ENCODE data around the gene PPP6R3.
"Not testable (repeated sequence)": the region's sequence is repeated elsewhere in the genome, so short reads cannot be mapped to it uniquely, and the experiment has no call there.

Gene PPP6R3

DNA sequence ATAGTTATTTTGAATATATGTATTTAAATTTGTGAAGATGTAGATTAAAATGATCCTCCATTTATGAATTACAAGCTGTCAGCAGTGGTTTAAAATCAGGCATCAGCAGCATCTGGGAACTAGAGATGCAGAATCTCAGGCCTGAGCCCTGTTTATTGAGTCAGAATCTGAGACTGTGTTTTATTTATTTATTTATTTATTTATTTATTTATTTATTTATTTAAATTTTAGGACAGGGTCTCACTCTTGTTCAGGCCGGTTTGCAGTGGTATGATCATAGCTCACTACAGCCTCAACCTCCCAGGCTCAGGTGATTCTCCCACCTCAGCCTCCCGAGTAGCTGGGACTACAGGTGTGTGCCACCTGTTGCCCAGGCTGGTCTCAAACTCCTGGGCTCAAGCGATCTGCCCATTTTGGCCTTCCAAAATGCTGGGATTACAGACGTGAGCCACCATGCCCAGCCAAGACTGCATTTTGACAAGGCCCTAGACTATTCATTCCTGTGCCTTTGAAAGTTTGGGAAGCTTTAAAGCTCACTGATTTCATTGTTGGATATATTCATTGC is 70.7 kb downstream of the PPP6R3 start:
- no peak for DNase-seq

DNA sequence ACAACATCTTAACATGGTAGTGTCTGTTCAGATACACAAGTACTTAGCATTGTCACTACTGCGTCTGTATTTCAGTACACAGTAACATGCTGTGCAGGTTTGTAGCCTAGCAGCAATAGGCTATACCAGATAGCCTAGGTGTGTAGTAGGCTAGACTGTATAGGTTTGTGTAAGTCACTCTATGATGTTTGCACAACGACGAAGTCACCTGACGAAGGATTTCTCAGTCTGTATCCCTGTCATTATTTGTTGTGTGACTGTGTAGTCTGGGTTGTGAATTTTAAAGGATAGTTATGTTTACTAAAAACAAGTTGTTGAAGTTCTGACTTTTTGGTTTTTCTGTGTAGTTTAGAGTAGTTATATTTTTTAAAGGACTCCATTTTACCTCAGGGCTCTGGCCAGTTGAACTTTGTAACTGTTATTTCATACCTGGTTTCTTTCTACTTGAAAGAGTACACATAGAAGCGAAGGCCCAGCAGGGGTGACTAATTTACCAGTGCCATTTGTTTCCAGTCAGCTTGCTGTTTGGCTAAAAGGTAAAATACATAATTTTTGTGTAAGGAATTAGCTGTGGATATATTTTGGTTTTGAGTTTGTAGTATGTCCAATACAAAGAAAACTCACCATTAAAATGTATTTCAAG is 72.3 kb downstream of the PPP6R3 start:
- no peak for DNase-seq

DNA sequence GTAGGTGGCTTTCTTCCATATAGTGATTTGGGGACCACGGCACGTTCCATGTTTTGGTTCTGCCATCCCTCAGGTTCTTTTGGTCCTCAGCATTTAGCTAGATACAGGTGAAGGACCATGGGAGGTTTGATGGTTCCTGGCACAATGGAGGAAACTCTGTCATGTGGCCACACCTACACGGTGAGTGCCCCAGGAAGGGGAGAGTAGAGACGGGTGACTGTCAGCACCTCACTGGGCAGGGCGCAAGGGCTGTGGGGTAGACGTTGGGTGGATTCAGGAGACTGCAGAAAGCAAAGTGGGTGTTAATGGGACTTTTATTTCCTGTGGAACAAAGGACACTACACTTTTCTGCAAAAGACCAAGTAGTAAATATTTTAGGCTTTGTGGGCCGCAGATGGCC is 73.4 kb downstream of the PPP6R3 start:
- no peak for DNase-seq

DNA sequence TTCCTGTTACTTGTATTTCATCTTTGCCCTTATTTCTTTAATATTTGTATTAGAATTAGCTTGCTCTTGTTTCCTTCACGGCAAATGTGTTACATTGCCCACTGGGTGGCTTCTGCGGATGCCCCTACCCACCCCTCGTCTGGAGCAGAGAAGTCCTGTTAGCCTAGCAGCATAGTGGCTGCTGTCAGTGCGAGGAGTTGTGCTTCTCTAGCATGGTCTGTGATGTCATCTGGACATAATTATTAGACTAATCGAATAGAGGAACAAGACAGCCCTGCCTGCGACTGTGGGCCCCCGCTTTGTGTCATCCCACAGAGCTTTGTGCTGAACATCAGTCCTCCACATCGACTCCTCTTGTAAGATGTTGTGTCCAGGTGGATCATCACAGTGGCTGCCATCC is 74.5 kb downstream of the PPP6R3 start:
- no peak for DNase-seq

DNA sequence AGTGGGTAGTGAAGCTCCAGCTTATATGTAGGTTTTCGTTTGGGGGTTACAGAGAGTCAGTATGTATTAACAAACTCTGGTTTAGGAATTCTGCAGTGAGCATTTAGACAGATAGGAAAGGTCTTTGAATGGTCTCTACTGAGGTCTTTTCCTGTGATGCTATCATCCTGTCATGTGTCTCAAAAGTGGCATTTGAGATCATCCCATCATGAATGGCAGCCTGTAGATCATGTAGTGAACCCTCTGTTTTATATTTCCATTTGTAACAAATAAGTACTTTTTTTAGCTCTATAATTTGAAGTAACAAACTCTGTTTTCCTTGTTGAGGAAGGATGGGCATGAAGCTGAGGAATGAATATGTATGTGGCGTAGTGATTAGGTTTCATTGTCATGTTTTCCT is 76.2 kb downstream of the PPP6R3 start:
- DNase-seq, result no peak

DNA sequence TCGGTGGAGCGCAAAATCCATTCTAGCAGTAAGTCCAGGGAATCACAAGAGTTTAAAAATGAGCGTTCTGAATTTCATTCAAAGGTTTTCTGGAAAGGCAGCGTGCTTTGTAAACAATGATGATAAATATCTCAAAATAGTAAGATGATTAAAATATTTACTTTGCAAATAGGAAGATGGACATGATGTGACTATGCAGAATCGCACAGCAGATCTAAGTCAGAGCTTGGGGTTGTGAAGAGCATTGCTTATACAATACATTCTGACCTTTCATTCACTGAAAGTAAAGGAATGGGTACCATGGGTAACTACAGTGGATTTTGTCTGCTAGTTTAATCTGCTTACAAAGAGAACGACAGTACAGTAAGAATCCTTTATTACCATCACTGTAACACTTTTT is 77.5 kb downstream of the PPP6R3 start:
- no peak for DNase-seq

DNA sequence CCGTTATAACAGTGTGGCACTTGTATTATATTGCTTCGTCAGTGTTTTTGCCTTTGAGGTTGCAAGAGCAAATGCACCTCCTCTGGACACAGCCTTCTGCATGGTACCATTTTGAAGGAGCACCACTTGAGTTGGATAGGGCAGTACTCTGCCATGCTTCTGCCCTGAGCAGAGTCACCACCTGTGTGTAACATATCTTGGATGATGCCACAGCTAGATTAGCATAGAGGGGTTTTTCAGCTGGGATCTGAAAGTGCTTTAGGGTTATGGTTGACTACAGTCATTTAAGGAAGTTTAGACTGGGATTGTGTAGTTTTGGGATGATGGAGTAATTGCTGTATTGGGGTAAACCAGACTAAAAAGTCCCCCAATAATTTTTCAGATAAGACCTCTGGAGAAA is 78.8 kb downstream of the PPP6R3 start:
- DNase-seq, result no peak

DNA sequence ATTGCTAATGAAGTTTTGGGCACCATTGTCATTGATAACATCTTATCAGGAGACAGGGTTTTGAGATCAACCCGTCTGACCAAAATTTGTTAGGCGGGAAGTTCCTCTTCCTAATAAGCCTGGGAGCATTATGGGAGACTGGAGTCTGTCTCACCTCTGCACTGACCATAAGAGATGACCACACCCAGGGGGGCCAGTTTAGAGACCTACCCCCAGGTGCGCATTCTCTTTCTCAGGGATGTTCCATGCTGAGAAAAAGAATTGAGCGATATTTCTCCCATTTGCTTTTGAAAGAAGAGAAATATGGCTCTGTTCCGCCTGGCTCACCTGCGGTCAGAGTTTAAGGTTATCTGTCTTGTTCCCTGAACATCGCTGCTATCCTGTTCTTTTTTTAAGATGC is 80.0 kb downstream of the PPP6R3 start:
- DNase-seq, result not testable (repeated sequence)

DNA sequence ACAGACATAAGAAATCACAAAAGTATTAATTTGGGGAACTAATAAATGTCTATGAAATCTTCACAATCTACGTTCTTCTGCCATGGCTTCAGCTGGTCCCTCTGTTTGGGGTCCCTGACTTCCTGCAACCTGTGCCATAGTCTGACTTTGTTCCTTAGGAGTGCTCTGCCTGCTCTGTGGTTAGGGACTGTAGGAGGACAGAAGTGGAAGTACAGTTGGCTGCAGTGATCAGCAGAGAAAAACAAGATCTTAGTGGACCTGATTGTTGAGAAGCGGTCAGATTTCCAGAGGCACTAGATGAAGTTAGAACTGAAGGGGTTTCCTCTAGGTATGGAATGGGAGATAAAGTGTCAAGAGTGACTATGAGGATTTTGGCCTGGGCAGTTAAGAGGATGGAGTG is 80.6 kb downstream of the PPP6R3 start:
- no peak for DNase-seq

DNA sequence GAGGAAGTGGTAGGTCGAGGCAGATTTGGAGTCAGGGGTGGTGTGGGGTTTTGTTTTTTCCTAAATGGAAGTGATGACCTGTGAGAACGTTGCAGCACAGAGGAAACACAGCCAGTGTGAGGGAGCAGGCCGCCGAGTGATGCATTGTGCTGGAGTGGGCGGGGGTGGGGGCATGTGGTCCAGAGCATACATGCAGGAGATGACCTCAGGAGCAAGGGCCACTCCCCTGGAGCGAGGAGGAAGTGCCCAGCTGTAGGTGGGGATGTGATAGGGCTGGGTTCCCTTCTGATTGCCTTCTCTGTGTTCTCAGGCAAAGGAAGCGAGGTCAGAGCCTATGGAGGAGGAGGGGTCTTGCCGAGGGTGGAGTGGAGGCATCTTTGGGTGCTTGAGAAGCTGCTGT is 81.4 kb downstream of the PPP6R3 start:
- DNase-seq, result no peak

DNA sequence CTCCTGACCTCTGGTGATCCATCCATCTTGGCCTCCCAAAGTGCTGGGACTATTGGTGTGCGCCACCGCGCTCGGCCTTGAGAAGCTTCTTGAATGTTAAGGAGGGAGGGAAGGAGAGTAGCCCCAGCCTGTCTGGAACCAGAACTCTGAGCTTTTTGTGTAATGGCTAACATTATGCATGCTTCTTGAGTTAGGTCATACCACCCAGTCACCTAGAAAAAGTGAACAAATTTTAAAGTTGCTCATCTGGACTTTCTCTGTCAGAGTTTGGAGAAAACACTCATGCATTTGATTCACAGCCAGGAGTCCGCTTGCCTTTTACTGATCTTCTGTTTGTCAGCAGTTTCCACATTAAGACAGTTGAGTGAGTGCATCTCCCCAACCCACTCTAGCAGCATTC is 82.1 kb downstream of the PPP6R3 start:
- no peak for DNase-seq

DNA sequence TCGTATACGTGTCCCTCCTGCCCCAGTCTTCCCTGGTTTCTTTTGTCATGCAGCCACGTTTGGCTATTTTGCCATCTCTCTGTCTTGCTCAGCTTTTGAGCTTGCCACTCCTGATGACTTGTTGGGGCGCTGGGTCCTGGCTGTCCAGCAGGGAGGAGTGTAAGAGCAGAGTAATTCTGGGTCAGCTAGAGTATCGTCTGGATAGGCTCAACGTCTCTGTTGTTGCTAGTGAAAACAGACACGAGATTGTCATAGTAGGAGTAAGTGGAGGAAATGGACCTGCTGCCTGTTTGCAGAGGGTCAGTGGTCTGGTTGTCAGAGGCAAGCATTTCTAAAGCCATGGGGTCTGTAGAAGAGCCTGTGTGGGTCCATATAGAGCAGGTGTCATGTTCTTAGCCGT is 83.0 kb downstream of the PPP6R3 start:
- DNase-seq, result no peak

DNA sequence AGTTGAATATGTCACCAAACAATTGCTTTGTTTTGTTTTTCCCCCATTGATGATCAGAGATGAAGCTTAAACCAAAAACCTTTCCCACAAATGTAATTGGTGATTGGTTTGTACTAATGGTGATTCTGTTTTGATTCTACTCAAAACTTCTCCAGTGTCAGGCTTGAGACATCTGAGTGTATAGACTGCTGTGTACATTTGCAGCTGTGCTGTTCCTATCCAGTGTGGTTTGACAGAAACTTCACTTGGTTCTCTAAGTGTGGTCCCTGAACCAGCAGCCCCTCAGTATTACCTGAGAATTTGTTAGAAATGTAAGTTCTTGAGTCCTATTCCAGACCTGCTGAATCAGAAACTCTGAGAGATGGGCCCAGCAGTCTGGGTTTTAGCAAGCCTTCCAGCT is 84.8 kb downstream of the PPP6R3 start:
- no peak for DNase-seq

DNA sequence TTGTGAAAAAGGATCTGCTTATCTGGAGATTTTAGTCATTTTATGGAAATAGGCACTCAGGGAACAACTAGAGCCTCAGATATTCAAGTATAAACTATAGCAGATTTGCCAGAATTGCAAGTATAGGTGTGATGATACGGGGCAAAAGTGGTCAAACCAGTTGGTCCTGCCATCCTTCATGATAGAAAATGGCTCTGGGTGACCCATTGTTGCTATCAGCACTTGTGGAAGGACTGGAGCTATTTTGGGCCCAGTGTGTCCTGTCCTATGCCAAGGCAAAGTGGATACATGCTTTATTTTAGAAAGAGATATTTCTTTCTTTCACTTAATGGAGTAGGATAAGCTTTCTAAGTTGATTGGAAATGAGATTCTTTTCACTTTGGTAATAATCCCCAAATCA is 85.2 kb downstream of the PPP6R3 start:
- DNase-seq, result no peak

DNA sequence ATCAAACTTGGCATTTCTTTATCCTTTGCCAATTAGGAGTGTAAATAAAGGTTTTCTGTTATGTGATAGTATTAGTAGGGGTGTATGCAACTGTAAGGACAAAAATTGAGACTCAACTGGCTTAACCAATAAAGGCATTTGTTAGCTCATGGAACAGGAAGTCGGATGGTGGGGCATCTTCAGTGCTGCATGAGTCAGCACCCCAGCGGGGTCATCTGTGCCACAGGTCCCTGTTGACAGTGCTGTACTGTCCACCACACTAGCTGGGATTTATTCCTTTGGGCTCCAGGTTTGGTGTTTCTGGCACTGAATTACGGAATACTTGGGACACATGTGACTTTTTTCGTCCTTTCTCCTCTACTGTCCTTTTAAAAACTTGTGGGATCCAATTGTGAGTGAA is 86.0 kb downstream of the PPP6R3 start:
- DNase-seq, result no peak

DNA sequence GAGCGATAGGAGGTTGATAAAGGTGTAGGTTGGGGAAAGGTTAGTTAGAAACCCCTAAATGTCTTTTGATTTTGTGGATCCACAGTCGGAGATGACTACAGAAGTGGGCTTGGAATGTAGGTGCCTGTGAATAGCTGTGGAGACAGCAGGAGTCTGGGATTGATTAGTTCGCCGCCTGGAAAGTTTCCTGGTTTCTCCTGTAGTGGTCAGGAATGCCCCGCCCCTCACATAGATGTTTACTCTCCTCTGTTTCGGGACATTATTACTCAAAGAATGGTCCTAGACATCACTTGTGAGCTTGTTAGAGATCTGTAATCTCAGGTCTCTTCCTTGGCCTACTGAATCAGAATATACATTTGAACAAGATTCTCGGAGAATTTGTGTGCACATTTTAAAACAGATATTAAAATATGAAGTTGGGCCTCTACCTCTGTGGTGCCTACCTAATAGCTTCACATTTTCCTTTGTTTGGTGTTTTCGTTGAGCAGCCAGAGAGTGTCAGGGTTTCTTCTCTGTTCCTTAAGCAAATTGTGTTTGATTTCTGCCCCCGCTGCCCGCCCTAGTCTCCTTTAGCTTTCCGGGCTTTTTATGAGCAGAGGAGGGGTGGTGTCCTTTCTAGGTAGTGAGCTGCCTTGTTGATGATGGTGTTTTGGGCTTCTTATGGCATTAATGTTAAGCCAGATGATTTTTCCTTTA is 89.4 kb downstream of the PPP6R3 start:
- no peak for DNase-seq

DNA sequence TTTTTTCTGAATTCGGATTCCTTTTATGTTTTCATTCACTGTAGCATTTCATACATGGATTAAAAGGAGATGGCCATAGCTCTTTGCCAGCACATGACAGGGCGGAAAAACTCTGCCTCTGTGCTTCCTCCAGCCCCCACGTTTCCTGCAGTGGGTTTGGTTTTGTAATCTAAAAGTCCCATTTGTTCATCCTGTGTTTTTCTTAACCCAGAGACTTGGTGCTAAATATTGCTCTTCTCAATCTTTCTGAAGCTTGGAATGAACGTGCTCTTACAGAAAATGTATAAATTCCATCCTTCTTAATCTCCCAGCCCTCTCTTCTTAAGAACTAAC is 89.9 kb downstream of the PPP6R3 start:
- peak; percentile 28 for DNase-seq

DNA sequence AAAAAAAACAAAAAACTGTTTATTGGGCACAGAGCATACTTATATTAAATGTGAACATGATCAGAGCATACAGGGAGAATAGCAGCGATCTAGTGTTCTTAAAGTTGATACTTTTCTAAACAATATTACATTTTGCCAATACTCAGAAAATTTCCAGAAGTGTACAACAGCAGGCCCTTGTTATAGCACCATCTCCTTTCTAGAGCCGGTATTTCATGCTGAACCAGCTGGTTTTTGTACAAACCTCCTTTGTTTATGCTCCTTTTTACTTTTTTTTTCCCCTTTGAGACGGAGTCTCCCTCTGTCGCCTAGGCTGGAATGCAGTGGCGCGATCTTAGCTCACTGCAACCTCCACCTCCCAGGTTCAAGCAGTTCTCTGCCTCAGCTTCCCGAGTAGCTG is 90.7 kb downstream of the PPP6R3 start:
- no peak for DNase-seq

DNA sequence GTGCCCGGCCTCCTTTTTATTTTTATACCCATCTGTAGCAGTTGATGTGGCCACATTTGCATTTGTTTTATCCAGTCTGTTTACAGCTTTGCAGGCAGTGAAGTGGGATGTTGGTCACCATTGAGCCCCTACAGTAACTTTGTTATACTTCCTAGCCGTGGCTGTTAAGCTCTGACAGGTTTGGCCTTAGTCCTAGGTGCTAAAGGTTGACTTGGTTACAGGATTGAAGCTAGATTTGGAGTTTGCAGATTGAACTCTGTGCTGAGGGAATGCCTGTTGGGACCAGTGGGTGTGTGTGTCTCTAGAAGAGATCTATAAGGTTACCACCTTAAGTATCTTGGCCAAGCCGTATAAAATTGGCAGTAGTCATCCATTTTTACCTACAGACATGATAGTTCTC is 91.2 kb downstream of the PPP6R3 start:
- DNase-seq, result no peak

DNA sequence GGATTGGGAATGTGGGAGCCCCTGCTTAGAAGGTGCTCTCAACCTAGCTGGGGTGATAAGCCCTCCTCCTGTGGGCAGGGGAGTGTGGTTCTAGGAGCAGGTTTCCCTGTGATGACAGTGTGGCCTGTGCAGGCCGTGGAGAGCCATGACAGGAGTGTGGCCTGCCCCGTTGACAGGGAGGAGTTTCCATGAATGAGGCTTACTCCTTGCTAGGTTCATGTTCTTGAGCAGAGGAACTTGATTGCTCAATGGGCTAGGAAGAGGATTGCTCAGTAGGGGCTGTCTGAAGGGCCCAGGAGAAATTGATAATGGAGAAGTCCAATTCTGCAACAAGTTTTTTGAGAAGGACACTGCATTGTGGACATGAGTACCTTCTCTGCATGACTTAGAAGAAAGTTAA is 92.0 kb downstream of the PPP6R3 start:
- DNase-seq, result no peak

DNA sequence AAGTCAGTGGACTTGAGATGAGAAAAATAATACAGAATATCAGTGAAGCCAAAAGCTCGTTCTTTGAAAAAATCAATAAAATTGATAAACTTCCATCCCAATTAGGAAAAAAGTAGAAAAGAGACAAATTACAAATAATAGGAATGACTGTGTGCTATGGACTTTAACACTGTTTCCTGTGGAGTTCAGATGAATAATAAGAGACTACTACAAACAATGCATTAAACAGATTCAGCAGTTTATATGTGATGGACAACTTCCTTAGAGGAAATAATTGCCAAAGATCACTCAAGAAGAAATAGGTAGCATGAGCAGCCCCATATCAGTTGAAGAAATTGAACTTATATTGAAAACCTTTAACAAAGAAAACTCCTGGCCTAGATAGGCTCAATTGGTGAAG is 99.7 kb downstream of the PPP6R3 start:
- no peak for DNase-seq

DNA sequence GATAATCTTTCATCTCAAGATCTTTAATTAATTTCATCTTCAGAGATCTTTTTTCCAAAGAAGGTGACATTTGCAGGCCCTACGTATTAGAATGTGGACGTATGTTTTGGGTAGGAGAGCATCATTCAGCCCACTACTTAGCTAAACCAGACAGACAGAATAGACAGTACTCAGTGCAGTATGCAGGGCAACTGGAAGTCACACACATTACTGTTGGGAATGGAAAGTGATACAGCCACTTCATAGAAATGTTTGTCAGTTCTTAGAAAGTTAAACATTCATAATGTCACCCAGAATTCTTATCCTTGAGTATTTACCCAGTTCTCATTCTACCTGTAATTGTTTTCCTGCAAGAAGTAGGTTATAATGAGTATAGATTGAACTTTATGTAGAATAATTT is 102.9 kb downstream of the PPP6R3 start:
- DNase-seq, result no peak

DNA sequence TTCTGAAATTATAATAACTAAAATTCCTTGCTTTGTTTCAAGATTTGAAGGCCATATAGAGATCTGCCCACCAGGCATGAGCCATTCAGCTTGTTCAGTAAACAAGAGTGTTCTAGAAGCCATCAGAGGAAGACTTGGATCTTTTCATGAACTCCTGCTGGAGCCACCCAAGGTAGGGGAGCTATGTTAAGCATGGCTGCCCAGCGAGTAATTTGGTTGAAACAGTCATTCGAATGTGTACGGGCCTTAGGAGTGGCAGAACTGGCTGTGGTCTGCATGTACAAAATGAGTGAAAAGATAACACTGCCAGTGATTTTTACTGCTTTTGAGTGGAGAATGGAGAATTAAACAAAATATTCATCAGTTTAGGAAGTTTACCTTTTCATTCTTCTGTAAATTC is 103.7 kb downstream of the PPP6R3 start:
- no peak for DNase-seq

DNA sequence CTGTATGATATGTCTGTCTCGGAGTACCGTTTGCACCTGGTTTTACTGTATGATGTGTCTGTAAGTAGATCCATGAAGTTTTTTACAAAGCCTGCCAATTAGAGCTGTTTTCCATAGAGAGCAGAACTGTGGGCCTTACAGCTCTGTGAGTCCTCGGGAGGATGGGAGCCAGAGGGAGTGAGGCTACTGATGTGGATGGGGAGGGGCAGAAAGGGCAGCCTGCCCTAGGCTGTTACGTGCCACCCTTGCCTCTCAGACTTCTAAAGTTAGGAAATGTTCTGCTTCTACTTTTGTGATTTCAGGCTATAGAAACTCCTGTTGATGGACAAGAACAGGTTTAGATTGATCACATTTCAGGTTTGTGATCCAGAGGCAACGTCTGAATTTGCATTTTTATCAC is 105.2 kb downstream of the PPP6R3 start:
- DNase-seq, result no peak

DNA sequence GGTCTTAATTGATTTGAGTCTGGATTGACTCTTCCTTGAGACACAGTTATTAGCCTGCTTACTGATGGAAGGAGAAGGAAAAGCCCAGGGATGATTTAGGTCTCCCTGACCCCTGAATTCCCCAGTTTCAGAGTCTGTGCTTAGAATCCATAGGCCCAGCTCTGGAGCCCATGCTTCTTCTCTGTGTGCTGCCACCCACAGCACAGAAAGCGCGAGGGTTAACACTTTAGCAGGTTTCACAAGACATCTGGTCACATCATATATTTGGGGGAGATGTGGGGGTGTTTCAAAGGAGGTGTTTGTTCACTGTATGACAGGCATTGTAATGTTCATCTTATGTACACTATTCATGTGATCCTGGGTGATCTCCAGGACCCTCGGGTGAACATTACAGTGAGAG is 107.0 kb downstream of the PPP6R3 start:
- DNase-seq, result no peak
